ENCODE results near the gene RCAN3. TPM values are rescaled to one million over a fixed set of nuclear protein-coding genes. Genes with fewer than 3 reads are reported as not detected.

RCAN3 gene
- total and polyA plus RNA-seq, 10 of the 15 experiments (the other 5 are each of a cell fraction or from before 2014, with no cell fraction given) = 0.02 to 0.46 (median 0.06) TPM; not detected in 3

- no peak overlapping the region for H3K4me2 ChIP-seq (ENCODE audit: control insufficient read depth, insufficient read depth)
- H4K20me1 ChIP-seq (ENCODE audit: control insufficient read depth, insufficient read depth) = no peaks in the 10 kb centered on the region
- ChIA-PET SMC1A (ENCODE audit: uncharacterized antibody, unreplicated experiment) (no interaction called here), POLR2A (no interaction called here), RAD21 (ENCODE audit: unreplicated experiment) (no interaction called here), CTCF (no interaction called here)
- H3K9me3 ChIP-seq (replicated peaks; ENCODE audit: control insufficient read depth, insufficient read depth, low read length) = no peaks in the 10 kb centered on the region; the same call in 2 of the 3 replicates
- no peak for DNase-seq (ENCODE audit: low read depth, low spot score)
- peaks cover 4% of the 10 kb centered on the region; the same call in 1 of the 2 replicates for H3K4me1 ChIP-seq (ENCODE audit: control insufficient read depth, insufficient read depth, low read length)
- H3K4me3 ChIP-seq = no peak overlapping the region
- 41% methylated on average over 17 of the region's 17 CpGs for WGBS (ENCODE audit: insufficient coverage, insufficient replicate concordance, low lambda C conversion rate, missing lambda C conversion rate)
- no peak; the same call in 2 of the 3 replicates for ATAC-seq
- H3K27ac ChIP-seq (ENCODE audit: control insufficient read depth, insufficient read depth) = no peak overlapping the region
- no peak overlapping the region for H2AFZ ChIP-seq (ENCODE audit: control insufficient read depth, low read depth, low read length)
- no peak for FAIRE-seq
- in situ Hi-C loops (cut with MboI) = no loop called here
- BruUV-seq (replicated peaks) = no TSS peak
- no peaks in the 10 kb centered on the region for H3K79me2 ChIP-seq (ENCODE audit: control insufficient read depth, insufficient read depth, low read length)
- intact Hi-C loops (cut with micrococcal nuclease; ENCODE audit: unreplicated experiment) = no loop called here
- H3K9ac ChIP-seq (ENCODE audit: control insufficient read depth, insufficient read depth, low read length) = no peak overlapping the region
- H3K27me3 ChIP-seq (replicated peaks in 1 of 2; ENCODE audit: control insufficient read depth in 2 of 2, insufficient read depth in 2 of 2, low read length in 1 of 2) = peaks cover 1 to 2% of the 10 kb centered on the region in 2 experiments; a peak in 2 of 4 replicates
- no peaks in the 10 kb centered on the region for H3K36me3 ChIP-seq (ENCODE audit: control insufficient read depth in 2 of 2, insufficient read depth in 2 of 2, low read length in 1 of 2)
- no peak for TF ChIP-seq MAX (IDR thresholded peaks at IDR 0.05; ENCODE audit: low read depth, low read length)
- TF ChIP-seq MEF2B (IDR thresholded peaks at IDR 0.05; ENCODE audit: partially characterized antibody, poor library complexity, severe bottlenecking) = no peak
- TF ChIP-seq CBX5 (IDR thresholded peaks at IDR 0.05; ENCODE audit: low read depth) = no peak
- no peak for TF ChIP-seq HCFC1 (IDR thresholded peaks at IDR 0.05; ENCODE audit: low read length)
- TF ChIP-seq SREBF2 (IDR thresholded peaks at IDR 0.05; ENCODE audit: low read length) = no peak
- TF ChIP-seq ZNF622 (IDR thresholded peaks at IDR 0.05) = no peak
- no peak for TF ChIP-seq POLR2AphosphoS2 (IDR thresholded peaks at IDR 0.05; ENCODE audit: low read depth, low read length)
- no peak for TF ChIP-seq ZNF24 (IDR thresholded peaks at IDR 0.05)
- no peak for TF ChIP-seq PAX5 (IDR thresholded peaks at IDR 0.05; ENCODE audit: borderline replicate concordance, low read depth, low read length)
- no peak for TF ChIP-seq SMAD5 (IDR thresholded peaks at IDR 0.05; ENCODE audit: low read depth)
- TF ChIP-seq CTCF (IDR thresholded peaks at IDR 0.05 in 2 of 3, conservative IDR thresholded peaks at IDR 0.05 in 1 of 3; ENCODE audit: control insufficient read depth in 2 of 3, extremely low read depth in 1 of 3, insufficient read depth in 1 of 3, low read depth in 3 of 3, low read length in 3 of 3) = no peak
- no peak for TF ChIP-seq NFYB (IDR thresholded peaks at IDR 0.05; ENCODE audit: insufficient read depth, low read depth, low read length)
- TF ChIP-seq IRF4 (IDR thresholded peaks at IDR 0.05; ENCODE audit: low read depth, low read length) = no peak
- no peak for TF ChIP-seq MYB (IDR thresholded peaks at IDR 0.05; ENCODE audit: borderline replicate concordance, low read depth, low read length)
- no peak for TF ChIP-seq CEBPZ (IDR thresholded peaks at IDR 0.05; ENCODE audit: low read depth, low read length)
- no peak for TF ChIP-seq ELK1 (IDR thresholded peaks at IDR 0.05; ENCODE audit: low read depth, low read length)
- no peak for TF ChIP-seq PKNOX1 (IDR thresholded peaks at IDR 0.05)
- no peak for TF ChIP-seq DPF2 (IDR thresholded peaks at IDR 0.05)
Observed at GRCh38 chr1:24567792-24568388, 65.3 kb downstream of the RCAN3 start.

All from GM12878 (cell line).